ENCODE results near the gene CHD1L.
"Not testable (repeated sequence)": the region's sequence is repeated elsewhere in the genome, so short reads cannot be mapped to it uniquely, and the experiment has no call there.

CHD1L gene

GRCh38 chr1:147233903-147234302, 8.6 kb upstream of the CHD1L start:
- not testable (repeated sequence) for DNase-seq (ENCODE audit: low spot score)

GRCh38 chr1:147235822-147236221, 6.7 kb upstream of the CHD1L start:
- DNase-seq (ENCODE audit: low spot score): no peak

GRCh38 chr1:147236448-147236847, 6.0 kb upstream of the CHD1L start:
- no peak for DNase-seq (ENCODE audit: low spot score)

- no peak for DNase-seq (ENCODE audit: low spot score)
These were observed 5.3 kb upstream of the CHD1L start for GRCh38 chr1:147236959-147237791.

GRCh38 chr1:147238053-147238902, 4.2 kb upstream of the CHD1L start:
- no peak for DNase-seq (ENCODE audit: low spot score)

- no peak for DNase-seq (ENCODE audit: low spot score)
These were observed 3.3 kb upstream of the CHD1L start for GRCh38 chr1:147238925-147239820.

GRCh38 chr1:147240131-147240721, 2.3 kb upstream of the CHD1L start:
- not testable (repeated sequence) for DNase-seq (ENCODE audit: low spot score)

GRCh38 chr1:147241934-147242448, 493 bp upstream of the CHD1L start:
- DNase-seq (ENCODE audit: low spot score): no peak

- DNase-seq (ENCODE audit: low spot score): peak; percentile 68
These were observed 773 bp downstream of the CHD1L start for GRCh38 chr1:147243228-147243685.

GRCh38 chr1:147243841-147244240, 1.4 kb downstream of the CHD1L start:
- no peak for DNase-seq (ENCODE audit: low spot score)

- DNase-seq (ENCODE audit: low spot score): no peak
These were observed 2.6 kb downstream of the CHD1L start for GRCh38 chr1:147245129-147245528.

GRCh38 chr1:147245586-147246021, 3.1 kb downstream of the CHD1L start:
- DNase-seq (ENCODE audit: low spot score): no peak

GRCh38 chr1:147246044-147246690, 3.7 kb downstream of the CHD1L start:
- no peak for DNase-seq (ENCODE audit: low spot score)

GRCh38 chr1:147246910-147247655, 4.6 kb downstream of the CHD1L start:
- DNase-seq (ENCODE audit: low spot score): no peak

GRCh38 chr1:147247656-147248238, 5.3 kb downstream of the CHD1L start:
- no peak for DNase-seq (ENCODE audit: low spot score)

- DNase-seq (ENCODE audit: low spot score): no peak
These were observed 10.1 kb downstream of the CHD1L start for GRCh38 chr1:147252540-147252939.

GRCh38 chr1:147260956-147261355, 18.5 kb downstream of the CHD1L start:
- no peak for DNase-seq (ENCODE audit: low spot score)

GRCh38 chr1:147264158-147264768, 21.8 kb downstream of the CHD1L start:
- DNase-seq (ENCODE audit: low spot score): no peak

- DNase-seq (ENCODE audit: low spot score): no peak
These were observed 23.9 kb downstream of the CHD1L start for GRCh38 chr1:147266381-147266780.
